Vagina (tissue), 2 donors: ENCODE data around the gene S1PR3. TPM values are rescaled to one million over a fixed set of nuclear protein-coding genes. Genes with fewer than 3 reads are reported as not detected.

ENCODE experiments used
- DNase-seq, 2 donors: peaks; one replicate each; pipeline ENCODE4 v3.0.0-alpha.2; 2017; ENCODE audit errors: extremely low spot score in 2 of 2
- H3K27ac ChIP-seq: fragments of 200-600 bp; sonication (generic); one replicate; pipeline ENCODE4 v1.5.1; 2019
- H3K27me3 ChIP-seq: fragments of 200-600 bp; sonication (generic); one replicate; pipeline ENCODE4 v1.5.1; 2019
- H3K36me3 ChIP-seq, 2 donors: fragments of 200-600 bp; sonication (generic); one replicate each; pipeline ENCODE4 v1.5.1; 2017 to 2019
- H3K4me1 ChIP-seq: fragments of 200-600 bp; sonication (generic); one replicate; pipeline ENCODE4 v1.5.1; 2019
- H3K4me3 ChIP-seq, 2 donors: fragments of 200-600 bp; sonication (generic); 1 replicate in 1 of 2; 2 replicates in 1 of 2; pipeline ENCODE4 v1.5.1; 2016 to 2019
- H3K9me3 ChIP-seq: fragments of 200-600 bp; sonication (generic); one replicate; pipeline ENCODE4 v1.5.1; 2019
- POLR2A ChIP-seq, 2 donors: fragments of 450-650 bp; IDR thresholded peaks; one replicate each; pipeline ENCODE4 v1.6.1; 2017; ENCODE audit warnings: antibody characterized with exemption in 2 of 2, mild to moderate bottlenecking in 2 of 2, moderate library complexity in 2 of 2
- POLR2AphosphoS5 ChIP-seq, 2 donors: sonication (generic); formaldehyde crosslinking; IDR thresholded peaks; one replicate each; pipeline ENCODE4 v1.9.0; 2017; ENCODE audit warnings: antibody characterized with exemption in 2 of 2, mild to moderate bottlenecking in 2 of 2, low read depth in 1 of 2; ENCODE audit not compliant: insufficient read depth in 1 of 2
- intact Hi-C: fragments of 100-400 bp; cut with DNase I; formaldehyde crosslinking; loops from one replicate; pipeline ENCODE4 v1.15.1; 2023
- total RNA-seq: library from RNA; depleted of rRNA; stranded (reverse); fragments of >200 nt; gene quantifications from one replicate; pipeline ENCODE4 v1.2.3, GENCODE V29; 2016
- TF ChIP-seq, protein P1 (sequence below), 3 experiments: fragments of 450-650 bp in 2 of 3; fragments of 200-600 bp in 1 of 3; sonication (generic) in 1 of 3; IDR thresholded peaks; one replicate each; pipeline ENCODE4 v1.5.1; 2017 to 2019; ENCODE audit warnings: antibody characterized with exemption in 3 of 3, mild to moderate bottlenecking in 2 of 3, moderate library complexity in 2 of 3

The S1PR3 gene
- total RNA-seq, 1 donor from 2014 or later: 39.3 TPM

DNA sequence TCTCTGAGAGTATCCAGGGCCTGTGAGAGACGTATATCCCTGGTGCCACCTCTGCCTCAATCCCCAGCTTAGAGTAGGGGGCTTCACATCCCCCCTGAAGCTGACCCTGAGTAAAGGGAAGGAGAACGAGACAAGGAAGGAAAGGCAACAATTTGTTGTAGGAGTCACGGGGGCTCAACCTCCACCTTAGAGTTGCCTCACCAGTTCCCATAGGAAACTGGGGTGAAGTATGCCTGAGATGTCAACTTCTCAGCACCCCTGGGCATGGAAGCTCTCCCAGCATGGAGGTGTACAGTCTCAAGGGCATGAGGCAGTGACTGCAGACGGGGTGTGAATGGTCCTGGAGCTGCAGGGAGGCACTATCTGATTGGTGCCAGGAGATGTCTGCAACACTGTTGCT, 53.6 kb downstream of the S1PR3 start:
- Histone ChIP-seq H3K9me3 (no peaks in the 10 kb centered on the region), H3K36me3 (no peaks in the 10 kb centered on the region), H3K27me3 (no peaks in the 10 kb centered on the region), H3K4me3 (no peak overlapping the region), H3K4me1 (no peaks in the 10 kb centered on the region), H3K27ac (no peak overlapping the region)
- peak in 1 of 2 donors; percentile 65 for DNase-seq
- TF ChIP-seq POLR2AphosphoS5 (IDR thresholded peaks at IDR 0.05; ENCODE audit: insufficient read depth in 1 of 2, low read depth in 1 of 2) (no peak), POLR2A (IDR thresholded peaks at IDR 0.05) (no peak)
- TF ChIP-seq, protein P1, sequence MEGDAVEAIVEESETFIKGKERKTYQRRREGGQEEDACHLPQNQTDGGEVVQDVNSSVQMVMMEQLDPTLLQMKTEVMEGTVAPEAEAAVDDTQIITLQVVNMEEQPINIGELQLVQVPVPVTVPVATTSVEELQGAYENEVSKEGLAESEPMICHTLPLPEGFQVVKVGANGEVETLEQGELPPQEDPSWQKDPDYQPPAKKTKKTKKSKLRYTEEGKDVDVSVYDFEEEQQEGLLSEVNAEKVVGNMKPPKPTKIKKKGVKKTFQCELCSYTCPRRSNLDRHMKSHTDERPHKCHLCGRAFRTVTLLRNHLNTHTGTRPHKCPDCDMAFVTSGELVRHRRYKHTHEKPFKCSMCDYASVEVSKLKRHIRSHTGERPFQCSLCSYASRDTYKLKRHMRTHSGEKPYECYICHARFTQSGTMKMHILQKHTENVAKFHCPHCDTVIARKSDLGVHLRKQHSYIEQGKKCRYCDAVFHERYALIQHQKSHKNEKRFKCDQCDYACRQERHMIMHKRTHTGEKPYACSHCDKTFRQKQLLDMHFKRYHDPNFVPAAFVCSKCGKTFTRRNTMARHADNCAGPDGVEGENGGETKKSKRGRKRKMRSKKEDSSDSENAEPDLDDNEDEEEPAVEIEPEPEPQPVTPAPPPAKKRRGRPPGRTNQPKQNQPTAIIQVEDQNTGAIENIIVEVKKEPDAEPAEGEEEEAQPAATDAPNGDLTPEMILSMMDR (IDR thresholded peaks at IDR 0.05): no peak
- intact Hi-C loops: no loop called here

DNA sequence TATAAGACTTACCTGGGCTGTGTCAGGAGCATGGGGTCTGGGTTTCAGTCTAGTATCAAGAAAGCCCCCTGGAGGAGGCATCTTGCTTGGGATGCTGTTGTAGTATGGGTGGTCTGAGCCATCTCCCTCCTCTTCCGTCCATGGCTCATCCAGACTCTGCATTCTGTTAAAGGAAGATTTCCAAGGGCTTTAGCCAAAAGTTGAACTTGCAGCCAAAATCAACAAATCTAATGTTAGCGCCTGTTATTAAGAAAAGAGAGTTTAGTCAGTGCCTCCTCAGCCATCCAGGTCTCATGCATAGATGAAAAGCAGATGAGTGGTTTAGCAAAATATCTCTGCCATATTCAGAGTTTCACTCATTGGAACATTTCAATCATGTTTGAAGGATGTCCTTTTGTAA, 55.6 kb downstream of the S1PR3 start:
- H3K36me3 ChIP-seq: no peaks in the 10 kb centered on the region
- TF ChIP-seq POLR2AphosphoS5 (IDR thresholded peaks at IDR 0.05; ENCODE audit: insufficient read depth in 1 of 2, low read depth in 1 of 2) (no peak), POLR2A (IDR thresholded peaks at IDR 0.05) (no peak)
- TF ChIP-seq, protein P1 (IDR thresholded peaks at IDR 0.05): no peak
- peak overlapping the region; percentile 13 for H3K27ac ChIP-seq
- no peaks in the 10 kb centered on the region for H3K27me3 ChIP-seq
- H3K9me3 ChIP-seq: no peaks in the 10 kb centered on the region
- intact Hi-C loops: no loop called here
- no peak overlapping the region for H3K4me3 ChIP-seq
- H3K4me1 ChIP-seq: no peaks in the 10 kb centered on the region
- DNase-seq: peak in 1 of 2 donors; percentile 34

DNA sequence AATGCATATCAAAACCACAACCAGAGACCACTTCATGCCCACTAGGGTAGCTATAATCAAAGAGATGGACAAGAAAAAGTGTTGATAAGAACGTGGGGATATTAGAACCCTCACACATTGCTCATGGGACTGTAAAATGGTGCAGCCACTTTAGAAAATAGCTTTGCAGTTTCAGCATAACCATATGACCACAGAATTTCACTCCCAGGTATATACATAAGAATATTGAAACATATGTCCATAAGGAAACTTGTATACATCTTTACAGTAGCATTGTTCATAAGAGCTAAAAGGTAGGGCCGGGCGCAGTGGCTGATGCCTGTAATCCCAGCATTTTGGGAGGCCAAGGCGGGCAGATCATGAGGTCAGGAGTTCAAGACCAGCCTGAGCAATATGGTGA, 56.4 kb downstream of the S1PR3 start:
- TF ChIP-seq, protein P1 (IDR thresholded peaks at IDR 0.05): no peak
- TF ChIP-seq POLR2AphosphoS5 (IDR thresholded peaks at IDR 0.05; ENCODE audit: insufficient read depth in 1 of 2, low read depth in 1 of 2) (no peak), POLR2A (IDR thresholded peaks at IDR 0.05) (no peak)
- intact Hi-C loops: no loop called here
- Histone ChIP-seq H3K9me3 (no peaks in the 10 kb centered on the region), H3K36me3 (no peaks in the 10 kb centered on the region), H3K27me3 (no peaks in the 10 kb centered on the region), H3K4me1 (no peaks in the 10 kb centered on the region), H3K4me3 (no peak overlapping the region), H3K27ac (no peak overlapping the region)
- DNase-seq: peak in 1 of 2 donors; percentile 56

DNA sequence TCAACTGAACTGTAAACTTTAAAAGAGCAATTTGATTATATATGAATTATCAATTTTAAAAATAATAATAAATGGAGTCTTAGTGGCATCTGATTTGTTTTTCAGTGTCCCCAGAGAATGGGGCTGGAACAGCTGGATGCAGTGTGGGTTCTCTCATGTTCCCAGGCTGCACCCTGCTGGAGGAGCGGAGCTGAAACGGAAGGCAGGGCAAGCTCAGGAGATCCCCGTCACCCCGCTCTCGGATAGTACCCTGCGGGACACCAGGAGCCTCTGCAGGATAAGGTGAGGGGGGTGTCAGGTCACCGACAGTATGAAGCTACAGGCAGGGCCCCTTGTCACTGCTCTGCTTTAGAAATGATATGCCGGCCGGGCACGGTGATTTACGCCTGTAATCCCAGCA, 57.3 kb downstream of the S1PR3 start:
- H3K27me3 ChIP-seq: no peaks in the 10 kb centered on the region
- no peak overlapping the region for H3K27ac ChIP-seq
- no peak overlapping the region for H3K4me3 ChIP-seq
- TF ChIP-seq, protein P1 (IDR thresholded peaks at IDR 0.05): no peak
- TF ChIP-seq POLR2AphosphoS5 (IDR thresholded peaks at IDR 0.05; ENCODE audit: insufficient read depth in 1 of 2, low read depth in 1 of 2): no peak
- no peak for TF ChIP-seq POLR2A (IDR thresholded peaks at IDR 0.05)
- no peaks in the 10 kb centered on the region for H3K9me3 ChIP-seq
- peak in 1 of 2 donors; percentile 44 for DNase-seq
- no peaks in the 10 kb centered on the region for H3K4me1 ChIP-seq
- no peaks in the 10 kb centered on the region for H3K36me3 ChIP-seq
- intact Hi-C loops: no loop called here

DNA sequence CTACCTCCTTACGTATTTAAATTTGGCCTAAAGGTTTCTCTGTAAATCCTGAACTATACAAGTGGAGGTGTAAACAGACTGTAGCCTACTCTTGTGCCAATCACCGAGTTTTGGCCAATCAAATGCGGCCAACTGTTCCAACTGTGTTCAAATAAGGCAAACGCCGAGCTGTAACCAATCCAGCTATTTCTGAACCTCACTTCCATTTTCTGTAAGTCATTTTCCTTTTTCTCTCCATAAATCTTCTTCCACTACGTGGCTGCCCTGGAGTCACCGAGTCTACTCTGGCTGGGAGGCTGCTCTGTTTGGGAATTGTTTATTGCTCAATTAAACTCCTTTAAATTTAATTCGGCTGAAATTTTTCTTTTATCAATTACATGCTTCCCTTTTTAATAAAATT, 58.4 kb downstream of the S1PR3 start:
- H3K27ac ChIP-seq: no peak overlapping the region
- no peaks in the 10 kb centered on the region for H3K36me3 ChIP-seq
- intact Hi-C loops: no loop called here
- H3K27me3 ChIP-seq: no peaks in the 10 kb centered on the region
- no peak overlapping the region for H3K4me3 ChIP-seq
- H3K4me1 ChIP-seq: no peaks in the 10 kb centered on the region
- TF ChIP-seq POLR2AphosphoS5 (IDR thresholded peaks at IDR 0.05; ENCODE audit: insufficient read depth in 1 of 2, low read depth in 1 of 2) (no peak), POLR2A (IDR thresholded peaks at IDR 0.05) (no peak)
- TF ChIP-seq, protein P1 (IDR thresholded peaks at IDR 0.05): no peak
- DNase-seq: no peak
- no peaks in the 10 kb centered on the region for H3K9me3 ChIP-seq
